ENCODE measurements around the gene STEAP1. TPM values are rescaled to one million over a fixed set of nuclear protein-coding genes. Genes with fewer than 3 reads are reported as not detected.
"Not testable (repeated sequence)": the region's sequence is repeated elsewhere in the genome, so short reads cannot be mapped to it uniquely, and the experiment has no call there.

The STEAP1 gene
- polyA plus RNA-seq, 1 experiment, result 10.1 TPM

- H3K27ac ChIP-seq (ENCODE audit: low read depth, low read length); DNase-seq (ENCODE audit: low read depth, low spot score); H3K9me3 ChIP-seq (ENCODE audit: control insufficient read depth, insufficient read depth, low read length); H3K27me3 ChIP-seq (ENCODE audit: control insufficient read depth, insufficient read depth, low read length); H3K4me3 ChIP-seq (ENCODE audit: low read depth, low read length): not testable (repeated sequence)
- TF ChIP-seq CTCF (IDR thresholded peaks at IDR 0.05; ENCODE audit: low read depth, low read length), result peak; percentile 50
- ChIA-PET POLR2A (interaction anchor here (0.7 kb wide), 1 partner anchor 284 kb away, joined by 5 read pairs; no protein-coding TSS in a partner anchor), CTCF (interaction anchor here (0.7 to 1.6 kb wide), 3 partner anchors 111 to 286 kb away, joined by 4 to 8 read pairs (median 4); no protein-coding TSS in a partner anchor)
Measured at GRCh38 chr7:90149428-90149827, 4.8 kb upstream of the STEAP1 start.

GRCh38 chr7:90151884-90152283 is 2.4 kb upstream of the STEAP1 start:
- H3K27me3 ChIP-seq (ENCODE audit: control insufficient read depth, insufficient read depth, low read length); H3K27ac ChIP-seq (ENCODE audit: low read depth, low read length); H3K4me3 ChIP-seq (ENCODE audit: low read depth, low read length); DNase-seq (ENCODE audit: low read depth, low spot score); H3K9me3 ChIP-seq (ENCODE audit: control insufficient read depth, insufficient read depth, low read length); POLR2A ChIA-PET: not testable (repeated sequence)
- CTCF ChIA-PET, result interaction anchor here (0.6 to 3.5 kb wide), 3 partner anchors 276 to 1923 kb away, joined by 3 to 83 read pairs (median 3); no protein-coding TSS in a partner anchor

GRCh38 chr7:90152642-90153253 is 1.5 kb upstream of the STEAP1 start:
- peak; percentile 46 for TF ChIP-seq CTCF (IDR thresholded peaks at IDR 0.05; ENCODE audit: low read depth, low read length)
- not testable (repeated sequence) for H3K4me3 ChIP-seq (ENCODE audit: low read depth, low read length); H3K27ac ChIP-seq (ENCODE audit: low read depth, low read length); H3K27me3 ChIP-seq (ENCODE audit: control insufficient read depth, insufficient read depth, low read length); H3K9me3 ChIP-seq (ENCODE audit: control insufficient read depth, insufficient read depth, low read length)
- peak; percentile 29 for DNase-seq (ENCODE audit: low read depth, low spot score)
- ChIA-PET CTCF (interaction anchor here (0.6 to 3.5 kb wide), 16 partner anchors 59 to 1924 kb away, joined by 3 to 83 read pairs (median 6); partner anchors contain the start of gene STEAP2), POLR2A (interaction anchor here (0.7 kb wide), 2 partner anchors 71 to 79 kb away, joined by 6 to 8 read pairs; no protein-coding TSS in a partner anchor)

GRCh38 chr7:90155206-90155605 is 937 bp downstream of the STEAP1 start:
- H3K27ac ChIP-seq (ENCODE audit: low read depth, low read length), result no peak overlapping the region
- CTCF ChIA-PET, result interaction anchor here (1.2 to 3.5 kb wide), 8 partner anchors 56 to 1912 kb away, joined by 3 to 83 read pairs (median 6); partner anchors contain the start of gene STEAP2
- no peak for DNase-seq (ENCODE audit: low read depth, low spot score)

GRCh38 chr7:90157331-90157730 is 3.1 kb downstream of the STEAP1 start:
- H3K9me3 ChIP-seq (ENCODE audit: control insufficient read depth, insufficient read depth, low read length); CTCF ChIA-PET; H3K27me3 ChIP-seq (ENCODE audit: control insufficient read depth, insufficient read depth, low read length); H3K27ac ChIP-seq (ENCODE audit: low read depth, low read length); POLR2A ChIA-PET; DNase-seq (ENCODE audit: low read depth, low spot score); H3K4me3 ChIP-seq (ENCODE audit: low read depth, low read length): not testable (repeated sequence)

More at GRCh38 chr7:90155206-90155605, 937 bp downstream of the STEAP1 start:
- TF ChIP-seq CTCF (IDR thresholded peaks at IDR 0.05; ENCODE audit: low read depth, low read length), result no peak
- H3K9me3 ChIP-seq (ENCODE audit: control insufficient read depth, insufficient read depth, low read length), result no peaks in the 10 kb centered on the region
- H3K27me3 ChIP-seq (ENCODE audit: control insufficient read depth, insufficient read depth, low read length), result no peaks in the 10 kb centered on the region
- POLR2A ChIA-PET, result no interaction called here
- H3K4me3 ChIP-seq (ENCODE audit: low read depth, low read length), result no peak overlapping the region; the same call in 1 of the 2 replicates

GRCh38 chr7:90157761-90158350 is 3.6 kb downstream of the STEAP1 start:
- ChIA-PET CTCF (interaction anchor here (0.9 to 1.0 kb wide), 2 partner anchors 54 to 270 kb away, joined by 4 read pairs; partner anchors contain the start of gene STEAP2), POLR2A (interaction anchor here (0.6 kb wide), 1 partner anchor 54 kb away, joined by 8 read pairs; the partner anchor contains the start of gene STEAP2)
- H3K27ac ChIP-seq (ENCODE audit: low read depth, low read length); DNase-seq (ENCODE audit: low read depth, low spot score); H3K27me3 ChIP-seq (ENCODE audit: control insufficient read depth, insufficient read depth, low read length); H3K4me3 ChIP-seq (ENCODE audit: low read depth, low read length); H3K9me3 ChIP-seq (ENCODE audit: control insufficient read depth, insufficient read depth, low read length): not testable (repeated sequence)

Data from AG04450 (cell line).